ENCODE results near the gene DVL1. TPM values are rescaled to one million over a fixed set of nuclear protein-coding genes. Genes with fewer than 3 reads are reported as not detected.

Gene DVL1
- polyA plus RNA-seq (2012; ENCODE audit: insufficient read length, low read depth): 148 TPM

GRCh38 chr1:1349256-1350012 lies at the start of gene DVL1:
Gene DVL1, minus strand, starts transcription at chr1:1349418. Its CDS starts 353 bp downstream, at chr1:1349065.
- TF ChIP-seq FOXP2 (optimal IDR thresholded peaks at IDR 0.05; ENCODE audit: borderline replicate concordance, extremely low read depth, extremely low read length, insufficient read depth) (no peak), SIN3A (IDR thresholded peaks at IDR 0.05; ENCODE audit: borderline replicate concordance, insufficient read depth, low read length) (no peak), TAF1 (IDR thresholded peaks at IDR 0.05; ENCODE audit: borderline replicate concordance, insufficient read depth, low read length) (no peak), POLR2AphosphoS5 (IDR thresholded peaks at IDR 0.05; ENCODE audit: low read depth, low read length) (no peak), REST (IDR thresholded peaks at IDR 0.05; ENCODE audit: insufficient read depth in 1 of 2, low read depth in 2 of 2, low read length in 2 of 2) (no peak)

GRCh38 chr1:1398677-1399186 lies 49.5 kb upstream of the DVL1 start:
- no peak for TF ChIP-seq FOXP2 (optimal IDR thresholded peaks at IDR 0.05; ENCODE audit: borderline replicate concordance, extremely low read depth, extremely low read length, insufficient read depth)
- no peak for TF ChIP-seq SIN3A (IDR thresholded peaks at IDR 0.05; ENCODE audit: borderline replicate concordance, insufficient read depth, low read length)
- no peak for TF ChIP-seq TAF1 (IDR thresholded peaks at IDR 0.05; ENCODE audit: borderline replicate concordance, insufficient read depth, low read length)

GRCh38 chr1:1397839-1398523 lies 48.8 kb upstream of the DVL1 start:
- TF ChIP-seq REST (IDR thresholded peaks at IDR 0.05; ENCODE audit: insufficient read depth in 1 of 2, low read depth in 2 of 2, low read length in 2 of 2) (no peak), SIN3A (IDR thresholded peaks at IDR 0.05; ENCODE audit: borderline replicate concordance, insufficient read depth, low read length) (no peak), FOXP2 (optimal IDR thresholded peaks at IDR 0.05; ENCODE audit: borderline replicate concordance, extremely low read depth, extremely low read length, insufficient read depth) (no peak), POLR2AphosphoS5 (IDR thresholded peaks at IDR 0.05; ENCODE audit: low read depth, low read length) (no peak), TAF1 (IDR thresholded peaks at IDR 0.05; ENCODE audit: borderline replicate concordance, insufficient read depth, low read length) (no peak)

- TF ChIP-seq TAF1 (IDR thresholded peaks at IDR 0.05; ENCODE audit: borderline replicate concordance, insufficient read depth, low read length): no peak
- TF ChIP-seq SIN3A (IDR thresholded peaks at IDR 0.05; ENCODE audit: borderline replicate concordance, insufficient read depth, low read length): no peak
Measured at GRCh38 chr1:1395166-1395565, 45.9 kb upstream of the DVL1 start.

- no peak for TF ChIP-seq TAF1 (IDR thresholded peaks at IDR 0.05; ENCODE audit: borderline replicate concordance, insufficient read depth, low read length)
Measured at GRCh38 chr1:1394116-1394515, 44.9 kb upstream of the DVL1 start.

- TF ChIP-seq TAF1 (IDR thresholded peaks at IDR 0.05; ENCODE audit: borderline replicate concordance, insufficient read depth, low read length) (no peak), POLR2AphosphoS5 (IDR thresholded peaks at IDR 0.05; ENCODE audit: low read depth, low read length) (no peak), FOXP2 (optimal IDR thresholded peaks at IDR 0.05; ENCODE audit: borderline replicate concordance, extremely low read depth, extremely low read length, insufficient read depth) (no peak), REST (IDR thresholded peaks at IDR 0.05; ENCODE audit: insufficient read depth in 1 of 2, low read depth in 2 of 2, low read length in 2 of 2) (no peak), SIN3A (IDR thresholded peaks at IDR 0.05; ENCODE audit: borderline replicate concordance, insufficient read depth, low read length) (no peak)
Measured at GRCh38 chr1:1393428-1393827, 44.2 kb upstream of the DVL1 start.
